ENCODE measurements around the gene SLC25A31. TPM values are rescaled to one million over a fixed set of nuclear protein-coding genes. Genes with fewer than 3 reads are reported as not detected.

The SLC25A31 gene
- not detected in 2 replicates for total RNA-seq

DNA sequence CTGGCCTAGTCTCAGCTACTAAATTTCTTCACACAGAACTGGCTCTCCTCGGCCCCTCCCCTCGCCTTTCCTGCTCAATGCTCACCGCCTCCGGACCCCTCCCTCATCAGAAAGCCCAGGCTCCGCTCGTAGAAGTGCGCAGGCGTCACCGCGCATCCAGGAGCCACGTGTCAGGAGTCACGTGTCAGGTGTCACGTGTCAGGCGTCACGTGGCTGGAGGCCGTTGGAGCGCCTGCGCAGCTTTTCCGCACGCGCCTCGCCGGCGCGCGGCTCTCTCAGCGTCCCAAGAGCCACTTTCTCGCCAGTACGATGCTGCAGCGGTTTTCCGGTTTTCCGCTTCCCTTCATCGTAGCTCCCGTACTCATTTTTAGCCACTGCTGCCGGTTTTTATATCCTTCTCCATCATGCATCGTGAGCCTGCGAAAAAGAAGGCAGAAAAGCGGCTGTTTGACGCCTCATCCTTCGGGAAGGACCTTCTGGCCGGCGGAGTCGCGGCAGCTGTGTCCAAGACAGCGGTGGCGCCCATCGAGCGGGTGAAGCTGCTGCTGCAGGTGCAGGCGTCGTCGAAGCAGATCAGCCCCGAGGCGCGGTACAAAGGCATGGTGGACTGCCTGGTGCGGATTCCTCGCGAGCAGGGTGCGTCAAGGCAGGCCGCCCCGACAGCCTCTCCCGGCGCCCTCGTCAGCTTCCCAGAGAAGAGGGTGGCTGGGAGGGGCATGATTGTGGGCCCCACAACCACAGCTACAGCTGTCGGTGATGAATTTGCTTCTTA is at the start of gene SLC25A31:
TSS of gene SLC25A31 (plus strand) at position 259 of the 772 bp plus-strand sequence. CDS start at position 405, 146 bp downstream.

GRCh38 chr4:127782275-127783025 is 52.2 kb downstream of the SLC25A31 start, which contains the start of gene HSPA4L:
Gene HSPA4L, plus strand, starts transcription at chr4:127782322. Its CDS starts 229 bp downstream, at chr4:127782551.

Other genes with a start within 250 kb of the SLC25A31 start
- gene INTU, start 97.4 kb upstream of the SLC25A31 start, total RNA-seq = 1.5 TPM in 2 replicates
- 0.35 and 0.85 TPM in 2 replicates for gene HSPA4L, start 51.9 kb downstream of the SLC25A31 start, total RNA-seq
- 1.9 and 3.9 TPM in 2 replicates for gene PLK4, start 150.5 kb downstream of the SLC25A31 start, total RNA-seq
- 5.6 and 11.7 TPM in 2 replicates for gene MFSD8, start 234.8 kb downstream of the SLC25A31 start, total RNA-seq
- gene ABHD18, start 235.0 kb downstream of the SLC25A31 start, total RNA-seq = 2.6 and 5.5 TPM in 2 replicates